Measurements from ENCODE around the gene TRAFD1. TPM values are rescaled to one million over a fixed set of nuclear protein-coding genes. Genes with fewer than 3 reads are reported as not detected.
A peak's percentile ranks its signal among the peaks of the same experiment; 100 is the strongest.
"Not testable (repeated sequence)": the region's sequence is repeated elsewhere in the genome, so short reads cannot be mapped to it uniquely, and the experiment has no call there.

TRAFD1 gene
- total RNA-seq, 4 donors from 2014 or later: 28.2 to 37.7 (median 30.2) TPM

DNA sequence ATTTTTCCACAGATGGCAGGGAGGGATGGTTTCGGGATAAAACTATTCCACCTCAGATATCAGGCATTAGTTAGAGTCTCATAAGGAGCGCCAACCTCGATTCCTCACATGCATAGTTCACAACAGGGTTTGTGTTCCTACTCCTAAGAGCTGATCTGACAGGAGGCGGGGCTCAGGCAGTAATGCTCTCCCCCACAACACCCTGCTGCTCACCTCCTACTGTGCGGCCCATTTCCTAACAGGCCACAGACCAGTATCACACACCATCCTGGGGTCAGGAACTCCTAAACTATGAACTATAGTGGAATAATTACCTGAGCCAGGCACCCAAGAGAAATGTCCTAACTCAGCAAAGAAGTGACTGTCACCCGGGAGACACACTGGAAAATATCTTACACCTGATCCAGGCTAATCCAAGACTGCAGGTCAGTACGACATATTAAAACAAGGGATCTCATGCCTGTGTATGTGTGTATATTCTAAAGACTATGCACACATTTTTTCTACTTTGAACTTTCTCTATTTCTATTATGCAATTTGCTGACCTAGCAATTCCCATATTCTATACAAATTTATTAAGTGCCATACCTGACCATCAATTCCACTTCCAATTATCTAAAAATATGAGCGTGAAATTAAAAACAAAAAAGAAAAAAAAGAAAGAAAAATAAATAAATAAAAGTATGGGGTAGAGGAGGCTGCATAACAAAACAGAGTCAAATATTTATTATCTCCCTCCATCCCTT is 21.4 kb upstream of the TRAFD1 start:
- no peaks in the 10 kb centered on the region for H3K9me3 ChIP-seq
- peaks cover 0 to 52% (median 14%) of the 10 kb centered on the region in 3 donors for H3K4me1 ChIP-seq

DNA sequence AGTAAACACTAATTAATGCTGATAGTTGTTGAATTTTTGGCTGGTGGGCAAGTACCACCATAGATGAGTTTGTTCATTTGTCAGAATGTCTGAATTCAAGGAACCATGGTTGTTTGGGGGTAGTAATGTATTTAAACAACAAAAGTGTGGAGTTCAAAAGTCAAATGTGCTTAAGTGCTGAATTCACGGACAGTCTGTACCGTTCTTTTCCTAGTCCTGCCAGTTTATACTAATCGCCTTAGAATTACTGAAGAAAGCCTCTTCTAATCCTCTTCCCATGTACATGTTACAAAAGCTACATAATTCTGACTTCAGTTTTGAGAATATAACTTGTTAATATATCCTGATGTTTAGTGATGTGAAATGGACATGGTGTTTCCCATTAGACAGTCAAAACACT is 19.5 kb upstream of the TRAFD1 start:
- Histone ChIP-seq H3K4me3 (no peak overlapping the region), H3K27me3 (no peaks in the 10 kb centered on the region), H3K36me3 (peaks cover 0 to 13% of the 10 kb centered on the region in 2 donors), H3K27ac (peak overlapping the region in 1 of 4 donors; percentile 15), H3K4me1 (peaks cover 0 to 62% (median 17%) of the 10 kb centered on the region in 3 donors), H3K9me3 (no peaks in the 10 kb centered on the region)
- no peak for TF ChIP-seq POLR2AphosphoS5 (IDR thresholded peaks at IDR 0.05)
- TF ChIP-seq EP300 (IDR thresholded peaks at IDR 0.05): no peak
- no peak for TF ChIP-seq POLR2A (IDR thresholded peaks at IDR 0.05)
- TF ChIP-seq, protein P1, sequence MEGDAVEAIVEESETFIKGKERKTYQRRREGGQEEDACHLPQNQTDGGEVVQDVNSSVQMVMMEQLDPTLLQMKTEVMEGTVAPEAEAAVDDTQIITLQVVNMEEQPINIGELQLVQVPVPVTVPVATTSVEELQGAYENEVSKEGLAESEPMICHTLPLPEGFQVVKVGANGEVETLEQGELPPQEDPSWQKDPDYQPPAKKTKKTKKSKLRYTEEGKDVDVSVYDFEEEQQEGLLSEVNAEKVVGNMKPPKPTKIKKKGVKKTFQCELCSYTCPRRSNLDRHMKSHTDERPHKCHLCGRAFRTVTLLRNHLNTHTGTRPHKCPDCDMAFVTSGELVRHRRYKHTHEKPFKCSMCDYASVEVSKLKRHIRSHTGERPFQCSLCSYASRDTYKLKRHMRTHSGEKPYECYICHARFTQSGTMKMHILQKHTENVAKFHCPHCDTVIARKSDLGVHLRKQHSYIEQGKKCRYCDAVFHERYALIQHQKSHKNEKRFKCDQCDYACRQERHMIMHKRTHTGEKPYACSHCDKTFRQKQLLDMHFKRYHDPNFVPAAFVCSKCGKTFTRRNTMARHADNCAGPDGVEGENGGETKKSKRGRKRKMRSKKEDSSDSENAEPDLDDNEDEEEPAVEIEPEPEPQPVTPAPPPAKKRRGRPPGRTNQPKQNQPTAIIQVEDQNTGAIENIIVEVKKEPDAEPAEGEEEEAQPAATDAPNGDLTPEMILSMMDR (IDR thresholded peaks at IDR 0.05): no peak
- WGBS, 2 donors (ENCODE audit: low coverage in 1 of 2): 39 to 65% methylated on average over 3 of the region's 3 CpGs
- ATAC-seq: no peak

More for the DNA sequence above, 21.4 kb upstream of the TRAFD1 start:
- no peak for ATAC-seq
- 93 to 100% methylated on average over 3 to 5 of the region's 8 CpGs for WGBS, 2 donors (ENCODE audit: low coverage in 1 of 2)
- TF ChIP-seq POLR2A (IDR thresholded peaks at IDR 0.05): no peak
- Histone ChIP-seq H3K27me3 (no peaks in the 10 kb centered on the region), H3K4me3 (no peak overlapping the region), H3K36me3 (peaks cover 0 to 33% of the 10 kb centered on the region in 2 donors), H3K27ac (no peak overlapping the region)

DNA sequence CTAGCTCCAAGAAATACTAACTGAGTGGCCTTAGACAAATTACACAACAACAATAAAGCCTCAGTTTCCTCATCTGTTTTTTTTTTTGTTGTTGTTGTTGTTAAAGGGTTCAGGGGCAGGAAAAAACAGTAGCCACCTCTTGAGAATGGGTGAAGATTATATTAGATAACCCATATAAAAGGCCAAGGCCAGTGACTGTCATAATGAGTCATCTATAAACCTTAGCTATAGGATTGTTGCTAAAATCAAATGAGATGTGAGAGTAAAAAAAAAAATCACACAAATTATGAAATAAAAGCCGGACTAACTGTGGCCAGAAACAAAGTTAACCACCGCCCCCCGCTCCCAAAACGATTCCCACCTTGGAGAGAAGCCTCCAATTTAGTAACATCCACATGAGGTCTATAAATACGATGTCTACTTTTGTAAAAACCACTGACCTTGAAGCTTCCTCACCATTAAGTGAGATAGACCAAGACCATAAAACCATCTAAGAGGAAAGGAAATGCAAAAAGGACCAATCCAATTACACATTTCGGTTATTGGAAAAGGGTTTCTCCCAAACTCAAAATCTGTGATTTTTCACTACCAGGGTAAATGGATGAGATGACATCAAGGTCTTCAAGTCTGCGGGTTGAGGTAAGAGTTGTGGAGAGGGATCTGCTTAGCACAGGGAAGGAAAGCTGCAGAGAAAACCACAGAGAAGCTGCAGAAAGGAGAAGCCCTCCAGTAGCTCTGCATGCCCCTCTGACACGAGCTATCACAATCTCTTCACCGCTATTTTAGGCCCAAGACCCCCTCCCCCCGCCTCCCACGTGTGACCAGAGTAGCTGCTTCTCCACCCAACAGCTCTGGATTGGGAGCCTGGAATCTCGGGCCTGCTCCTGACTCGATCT is 17.8 kb upstream of the TRAFD1 start:
- H3K9me3 ChIP-seq: no peaks in the 10 kb centered on the region
- H3K4me3 ChIP-seq: peak overlapping the region; percentile 85 to 97
- H3K36me3 ChIP-seq: no peaks in the 10 kb centered on the region
- WGBS, 2 donors (ENCODE audit: low coverage in 1 of 2): 7 to 21% methylated on average over 6 to 10 of the region's 13 CpGs
- no peak for ATAC-seq
- peaks cover 0 to 62% (median 17%) of the 10 kb centered on the region in 3 donors for H3K4me1 ChIP-seq
- TF ChIP-seq POLR2A (IDR thresholded peaks at IDR 0.05) (no peak), POLR2AphosphoS5 (IDR thresholded peaks at IDR 0.05) (no peak), EP300 (IDR thresholded peaks at IDR 0.05) (no peak)
- TF ChIP-seq, protein P1 (IDR thresholded peaks at IDR 0.05): no peak
- H3K27ac ChIP-seq: peak overlapping the region; percentile 95 to 98 (median 98)
- no peaks in the 10 kb centered on the region for H3K27me3 ChIP-seq

DNA sequence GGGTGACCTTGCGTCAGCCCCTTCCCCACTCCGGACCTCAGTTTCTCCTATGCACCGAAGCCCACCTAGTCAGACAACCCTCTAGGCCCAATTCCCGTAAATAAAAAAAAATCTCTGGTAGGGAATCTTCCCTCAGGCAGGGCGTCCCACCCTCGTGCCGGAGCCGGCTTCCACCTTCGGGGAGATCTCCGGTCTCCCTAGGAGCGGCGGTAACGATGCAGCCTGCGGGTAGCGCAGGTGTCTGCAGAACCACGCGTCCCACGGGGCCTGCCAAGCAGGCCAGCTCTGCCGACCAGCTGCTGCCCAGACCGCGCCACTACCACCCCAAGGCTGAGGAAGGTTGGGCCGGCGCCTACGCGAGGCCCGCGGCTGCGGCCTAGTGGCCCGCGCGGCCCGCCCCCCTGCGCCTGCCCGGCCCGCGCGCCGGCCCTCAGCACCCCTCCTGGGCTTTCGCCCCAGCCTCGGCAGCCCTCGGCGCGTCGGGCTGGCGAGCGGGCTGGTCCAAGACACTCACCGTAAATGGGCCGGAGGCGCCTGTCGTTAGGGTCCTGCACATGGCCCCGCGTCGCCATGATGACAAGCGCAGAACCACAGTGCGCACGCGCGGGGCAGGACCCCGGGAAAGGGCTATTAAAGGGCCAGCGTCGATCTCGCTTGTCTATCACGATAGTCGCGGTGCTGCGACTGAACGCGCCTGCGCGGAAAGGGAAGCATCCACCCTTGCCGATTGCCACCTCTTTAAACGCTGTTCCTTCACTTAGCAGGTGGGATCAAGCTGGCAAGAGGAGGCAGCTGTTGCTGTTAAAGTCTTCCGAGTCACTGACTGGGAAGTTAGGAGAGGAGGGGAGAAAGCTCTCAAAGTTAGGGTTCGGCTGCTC is 16.9 kb upstream of the TRAFD1 start, which contains the start of gene NAA25:
Gene NAA25 (minus strand): TSS at position 582 of the 878 bp plus-strand sequence. CDS start 10 bp downstream, at position 572.
- Histone ChIP-seq H3K9me3 (no peaks in the 10 kb centered on the region), H3K27me3 (no peaks in the 10 kb centered on the region), H3K27ac (peak within 1 kb of the TSS; percentile 95 to 98 (median 98)), H3K4me1 (peaks cover 0 to 57% (median 17%) of the 10 kb centered on the region in 3 donors), H3K4me3 (peak within 1 kb of the TSS; percentile 85 to 97), H3K36me3 (no peaks in the 10 kb centered on the region)
- peak; percentile 93 for ATAC-seq
- TF ChIP-seq EP300 (IDR thresholded peaks at IDR 0.05) (no peak), POLR2AphosphoS5 (IDR thresholded peaks at IDR 0.05) (peak; percentile 44), POLR2A (IDR thresholded peaks at IDR 0.05) (no peak)
- TF ChIP-seq, protein P1 (IDR thresholded peaks at IDR 0.05): no peak
- WGBS, 2 donors (ENCODE audit: low coverage in 1 of 2): 0% methylated on average over 1 of the region's 74 CpGs; no CpG with 5 or more reads in 1 of the 2 donors

DNA sequence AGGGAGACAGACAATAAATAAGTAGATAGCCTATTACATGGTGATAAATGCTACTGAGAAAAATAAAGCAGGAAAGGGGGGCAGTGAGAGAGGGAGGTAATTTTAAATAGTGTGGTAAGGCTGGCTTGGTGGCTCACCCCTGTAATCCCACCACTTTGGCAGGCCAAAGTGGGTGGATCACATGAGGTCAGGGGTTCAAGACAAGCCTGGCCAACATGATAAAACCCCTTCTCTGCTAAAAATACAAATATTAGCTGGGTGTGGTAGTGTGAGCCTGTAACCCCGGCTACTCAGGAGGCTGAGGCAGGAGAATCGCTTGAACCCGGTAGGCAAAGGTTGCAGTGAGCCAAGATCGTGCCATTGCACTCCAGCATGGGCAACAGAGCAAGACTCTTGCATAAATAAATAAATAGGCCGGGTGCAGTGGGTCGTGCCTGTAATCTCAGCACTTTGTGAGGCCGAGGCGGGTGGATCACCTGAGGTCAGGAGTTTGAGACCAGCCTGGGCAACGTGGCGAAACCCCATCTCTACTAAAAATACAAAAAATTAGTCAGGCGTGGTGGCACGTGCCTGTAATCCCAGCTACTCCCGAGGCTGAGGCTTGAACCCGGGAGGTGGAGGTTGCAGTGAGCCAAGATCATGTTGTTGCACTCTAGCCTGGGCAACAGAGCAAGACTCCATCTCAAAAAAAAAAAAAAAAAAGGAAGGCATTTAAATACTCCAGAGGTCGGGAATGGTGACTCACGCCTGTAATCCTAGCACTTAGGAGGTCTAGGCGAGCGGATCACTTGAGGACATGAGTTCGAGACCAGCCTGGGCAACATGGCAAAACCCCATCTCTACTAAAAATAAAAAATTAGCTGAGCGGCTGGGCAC is 14.3 kb upstream of the TRAFD1 start:
- 77 to 87% methylated on average over 4 to 16 of the region's 20 CpGs for WGBS, 2 donors (ENCODE audit: low coverage in 1 of 2)
- peaks cover 0 to 31% (median 13%) of the 10 kb centered on the region in 3 donors for H3K4me1 ChIP-seq
- not testable (repeated sequence) for H3K36me3 ChIP-seq, H3K4me3 ChIP-seq, H3K27me3 ChIP-seq, H3K9me3 ChIP-seq, H3K27ac ChIP-seq, ATAC-seq
